Measurements from ENCODE around the gene COPB1.

- no peak for TF ChIP-seq TCF12 (IDR thresholded peaks at IDR 0.05; ENCODE audit: low read depth, low read length)
- no peak for TF ChIP-seq SIN3A (conservative IDR thresholded peaks at IDR 0.05 in 1 of 2, IDR thresholded peaks at IDR 0.05 in 1 of 2; ENCODE audit: low read depth in 1 of 2, low read length in 2 of 2)
- no peak for TF ChIP-seq CTCF (IDR thresholded peaks at IDR 0.05; ENCODE audit: control extremely low read depth in 1 of 3, insufficient read depth in 1 of 3, low read depth in 1 of 3, low read length in 3 of 3)
- no peak for TF ChIP-seq POLR2A (IDR thresholded peaks at IDR 0.05; ENCODE audit: control extremely low read depth in 1 of 2, low read depth in 2 of 2, low read length in 2 of 2)
- no peak for TF ChIP-seq MAFK (IDR thresholded peaks at IDR 0.05; ENCODE audit: low read depth, low read length)
- no peak for TF ChIP-seq ZNF274 (IDR thresholded peaks at IDR 0.05; ENCODE audit: borderline replicate concordance, extremely low read depth, low read length)
These were observed 28.5 kb downstream of the COPB1 start for GRCh38 chr11:14471127-14471526.

All from H1 (cell line).